Tibial nerve (tissue), 4 donors: Measurements from ENCODE around the gene DISP1. TPM values are rescaled to one million over a fixed set of nuclear protein-coding genes. Genes with fewer than 3 reads are reported as not detected.

Source experiments
- DNase-seq, 2 donors: peaks; one replicate each; pipeline ENCODE4 v3.0.0-alpha.2; 2019; ENCODE audit warnings: low spot score in 2 of 2
- H3K27ac ChIP-seq, 4 donors: fragments of 200-600 bp; sonication (generic) in 3 of 4; one replicate each; pipeline ENCODE4 v1.5.1; 2017 to 2019; ENCODE audit warnings: mild to moderate bottlenecking in 1 of 4
- H3K27me3 ChIP-seq, 2 donors: fragments of 200-600 bp; sonication (generic) in 1 of 2; one replicate each; pipeline versions ENCODE4 v1.5.1 to v1.6.0; 2017 to 2019
- H3K36me3 ChIP-seq, 3 donors: fragments of 200-600 bp; sonication (generic); one replicate each; pipeline ENCODE4 v1.5.1; 2018 to 2019
- H3K4me1 ChIP-seq, 4 donors: fragments of 200-600 bp; sonication (generic) in 3 of 4; one replicate each; pipeline ENCODE4 v1.5.1; 2017 to 2019
- H3K4me3 ChIP-seq, 4 donors: fragments of 200-600 bp; sonication (generic) in 3 of 4; one replicate each; pipeline ENCODE4 v1.5.1; 2017 to 2019; ENCODE audit warnings: mild to moderate bottlenecking in 1 of 4, moderate library complexity in 1 of 4
- H3K9me3 ChIP-seq, 4 donors: fragments of 200-600 bp; sonication (generic) in 3 of 4; one replicate each; pipeline ENCODE4 v1.5.1; 2017 to 2019
- EP300 ChIP-seq, 2 donors: sonication (generic); formaldehyde crosslinking; IDR thresholded peaks; one replicate each; pipeline ENCODE4 v1.6.1; 2017; ENCODE audit warnings: antibody characterized with exemption in 2 of 2, mild to moderate bottlenecking in 1 of 2
- POLR2A ChIP-seq, 2 donors: fragments of 450-650 bp; IDR thresholded peaks; one replicate each; pipeline ENCODE4 v1.6.1; 2017; ENCODE audit warnings: antibody characterized with exemption in 2 of 2, mild to moderate bottlenecking in 2 of 2, moderate library complexity in 2 of 2
- WGBS, 2 donors: methylation state at CpG; one replicate each; pipeline ENCODE4 v1.1.5; 2018; 5-methylcytosine and 5-hydroxymethylcytosine counted together
- total RNA-seq, 4 donors: library from RNA; depleted of rRNA; stranded (reverse); fragments of >200 nt; gene quantifications; one replicate each; pipeline ENCODE4 v1.1.0, GENCODE V29; 2016
- TF ChIP-seq, protein P1 (sequence below), 5 experiments: fragments of 200-600 bp in 3 of 5; fragments of 450-650 bp in 2 of 5; sonication (generic) in 3 of 5; IDR thresholded peaks; one replicate each; pipeline ENCODE4 v1.5.1; 2016 to 2019; ENCODE audit warnings: antibody characterized with exemption in 5 of 5, mild to moderate bottlenecking in 3 of 5, moderate library complexity in 2 of 5

Gene DISP1
- total RNA-seq, 4 donors from 2014 or later: 10.5 to 16.4 (median 15.7) TPM

DNA sequence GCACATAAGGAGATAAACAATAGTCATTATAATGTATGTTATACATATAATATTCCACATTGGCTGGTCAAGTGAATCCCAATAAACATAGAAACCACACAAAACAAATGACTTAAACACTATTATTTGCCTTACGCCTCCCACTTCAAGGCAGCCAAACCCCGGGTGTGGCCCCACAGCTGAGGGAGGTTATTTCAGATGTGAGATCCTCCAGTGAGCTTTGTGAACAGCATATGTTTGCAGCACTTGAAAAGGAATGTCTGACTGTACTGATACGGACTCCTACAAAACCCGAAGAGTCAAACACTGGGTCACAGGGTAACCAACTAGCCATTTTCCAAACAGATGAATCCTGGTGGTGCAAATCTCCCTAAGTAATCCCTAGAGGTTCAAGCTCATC lies 27.1 kb upstream of the DISP1 start:
- Histone ChIP-seq H3K27me3 (no peaks in the 10 kb centered on the region), H3K36me3 (no peaks in the 10 kb centered on the region), H3K27ac (no peak overlapping the region), H3K4me1 (peaks cover 0 to 36% (median 0%) of the 10 kb centered on the region in 4 donors), H3K9me3 (no peaks in the 10 kb centered on the region), H3K4me3 (no peak overlapping the region)
- TF ChIP-seq EP300 (IDR thresholded peaks at IDR 0.05): no peak
- TF ChIP-seq, protein P1, sequence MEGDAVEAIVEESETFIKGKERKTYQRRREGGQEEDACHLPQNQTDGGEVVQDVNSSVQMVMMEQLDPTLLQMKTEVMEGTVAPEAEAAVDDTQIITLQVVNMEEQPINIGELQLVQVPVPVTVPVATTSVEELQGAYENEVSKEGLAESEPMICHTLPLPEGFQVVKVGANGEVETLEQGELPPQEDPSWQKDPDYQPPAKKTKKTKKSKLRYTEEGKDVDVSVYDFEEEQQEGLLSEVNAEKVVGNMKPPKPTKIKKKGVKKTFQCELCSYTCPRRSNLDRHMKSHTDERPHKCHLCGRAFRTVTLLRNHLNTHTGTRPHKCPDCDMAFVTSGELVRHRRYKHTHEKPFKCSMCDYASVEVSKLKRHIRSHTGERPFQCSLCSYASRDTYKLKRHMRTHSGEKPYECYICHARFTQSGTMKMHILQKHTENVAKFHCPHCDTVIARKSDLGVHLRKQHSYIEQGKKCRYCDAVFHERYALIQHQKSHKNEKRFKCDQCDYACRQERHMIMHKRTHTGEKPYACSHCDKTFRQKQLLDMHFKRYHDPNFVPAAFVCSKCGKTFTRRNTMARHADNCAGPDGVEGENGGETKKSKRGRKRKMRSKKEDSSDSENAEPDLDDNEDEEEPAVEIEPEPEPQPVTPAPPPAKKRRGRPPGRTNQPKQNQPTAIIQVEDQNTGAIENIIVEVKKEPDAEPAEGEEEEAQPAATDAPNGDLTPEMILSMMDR (IDR thresholded peaks at IDR 0.05): no peak
- no peak for TF ChIP-seq POLR2A (IDR thresholded peaks at IDR 0.05)
- no peak for DNase-seq
- 50 to 55% methylated on average over 4 of the region's 4 CpGs for WGBS, 2 donors

DNA sequence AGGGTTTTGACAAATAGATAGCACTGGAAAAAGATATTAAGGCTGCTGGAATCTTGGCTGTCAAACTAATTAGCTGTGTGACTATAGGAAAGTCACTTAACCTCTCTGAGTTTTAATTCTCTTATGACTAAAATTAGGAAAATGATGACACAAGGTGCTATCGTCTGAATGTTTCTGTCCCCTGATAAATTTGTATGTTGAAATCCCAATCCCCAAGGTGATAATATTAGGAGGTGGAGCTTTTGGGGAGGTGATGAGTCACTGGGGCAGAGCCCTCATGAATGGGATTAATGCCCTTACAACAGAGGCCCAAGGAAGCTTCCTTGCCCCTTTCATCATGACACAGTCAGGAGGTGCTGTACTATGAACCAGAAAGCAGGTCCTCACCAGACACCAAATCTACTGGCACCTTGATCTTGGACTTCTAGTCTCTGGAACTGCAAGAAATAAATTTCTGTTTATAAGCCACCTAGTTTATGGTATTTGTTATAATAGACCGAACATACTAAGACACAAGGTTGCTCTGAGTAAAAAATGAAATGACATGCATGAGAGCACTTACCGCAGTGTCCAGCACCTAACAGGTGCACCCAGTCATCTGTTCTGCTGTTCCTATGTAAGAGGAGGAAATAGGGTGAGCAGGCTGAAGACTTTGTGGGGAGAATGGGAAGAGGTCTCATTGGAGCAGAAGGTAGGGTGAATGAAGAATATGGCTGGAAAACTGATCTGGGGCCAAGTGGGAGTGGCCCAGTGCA lies 26.3 kb upstream of the DISP1 start:
- TF ChIP-seq EP300 (IDR thresholded peaks at IDR 0.05): no peak
- TF ChIP-seq, protein P1 (IDR thresholded peaks at IDR 0.05): no peak
- no peak for TF ChIP-seq POLR2A (IDR thresholded peaks at IDR 0.05)
- WGBS, 2 donors: 83 to 89% methylated on average over 3 of the region's 3 CpGs
- Histone ChIP-seq H3K9me3 (no peaks in the 10 kb centered on the region), H3K27me3 (no peaks in the 10 kb centered on the region), H3K4me3 (no peak overlapping the region), H3K27ac (no peak overlapping the region), H3K4me1 (peaks cover 0 to 40% (median 0%) of the 10 kb centered on the region in 4 donors), H3K36me3 (no peaks in the 10 kb centered on the region)
- DNase-seq: no peak

- no peak overlapping the region for H3K27ac ChIP-seq
- WGBS, 2 donors: 78 to 87% methylated on average over 2 of the region's 2 CpGs
- no peak overlapping the region for H3K4me3 ChIP-seq
- H3K4me1 ChIP-seq: peaks cover 0 to 25% (median 0%) of the 10 kb centered on the region in 4 donors
- H3K9me3 ChIP-seq: no peaks in the 10 kb centered on the region
- no peaks in the 10 kb centered on the region for H3K27me3 ChIP-seq
- no peak for DNase-seq
- TF ChIP-seq EP300 (IDR thresholded peaks at IDR 0.05) (no peak), POLR2A (IDR thresholded peaks at IDR 0.05) (no peak)
- TF ChIP-seq, protein P1 (IDR thresholded peaks at IDR 0.05): no peak
- H3K36me3 ChIP-seq: no peaks in the 10 kb centered on the region
Observed at GRCh38 chr1:222790115-222790514, 24.7 kb upstream of the DISP1 start.

DNA sequence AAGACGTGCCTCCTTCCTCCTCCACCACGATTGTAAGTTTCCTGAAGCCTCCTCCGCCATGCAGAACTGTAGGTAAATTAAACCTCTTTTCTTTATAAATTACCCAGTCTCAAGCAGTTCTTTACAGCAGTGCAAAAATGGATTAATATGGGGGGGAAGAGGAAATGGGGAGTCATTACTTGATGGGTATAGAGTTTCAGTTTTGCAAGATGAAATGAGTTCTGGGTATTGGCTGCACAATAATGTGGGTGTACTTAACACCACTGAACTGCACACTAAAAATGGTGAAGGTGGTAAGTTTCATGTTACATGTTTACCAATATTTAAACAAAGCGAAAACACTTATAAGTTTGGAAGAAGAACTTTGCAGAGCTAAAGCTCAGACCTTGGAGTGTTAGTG lies 24.3 kb upstream of the DISP1 start:
- Histone ChIP-seq H3K36me3 (no peaks in the 10 kb centered on the region), H3K4me3 (no peak overlapping the region), H3K9me3 (no peaks in the 10 kb centered on the region), H3K27ac (no peak overlapping the region), H3K27me3 (no peaks in the 10 kb centered on the region), H3K4me1 (peaks cover 0 to 24% (median 0%) of the 10 kb centered on the region in 4 donors)
- DNase-seq: no peak
- 82 to 90% methylated on average over 4 of the region's 4 CpGs for WGBS, 2 donors
- TF ChIP-seq, protein P1 (IDR thresholded peaks at IDR 0.05): no peak
- no peak for TF ChIP-seq EP300 (IDR thresholded peaks at IDR 0.05)
- no peak for TF ChIP-seq POLR2A (IDR thresholded peaks at IDR 0.05)

- Histone ChIP-seq H3K27me3 (no peaks in the 10 kb centered on the region), H3K9me3 (no peaks in the 10 kb centered on the region), H3K4me3 (no peak overlapping the region), H3K4me1 (peaks cover 0 to 20% (median 0%) of the 10 kb centered on the region in 4 donors), H3K27ac (no peak overlapping the region), H3K36me3 (no peaks in the 10 kb centered on the region)
- no peak for DNase-seq
- TF ChIP-seq POLR2A (IDR thresholded peaks at IDR 0.05): no peak
- TF ChIP-seq, protein P1 (IDR thresholded peaks at IDR 0.05): no peak
- TF ChIP-seq EP300 (IDR thresholded peaks at IDR 0.05): no peak
- WGBS, 2 donors: 55 to 56% methylated on average over 4 of the region's 4 CpGs
Observed at GRCh38 chr1:222791006-222791710, 23.7 kb upstream of the DISP1 start.
